Activated CD4-positive, alpha-beta memory T cell treated with anti-CD3 and anti-CD28 coated beads for 36 hours (primary cell): ENCODE results near the gene ONECUT3. TPM values are rescaled to one million over a fixed set of nuclear protein-coding genes. Genes with fewer than 3 reads are reported as not detected.
"Not testable (repeated sequence)": the region's sequence is repeated elsewhere in the genome, so short reads cannot be mapped to it uniquely, and the experiment has no call there.

Experiments
- CTCF ChIA-PET: fragments of 350-600 bp; sonication (Branson Sonifier 250); formaldehyde crosslinking; loops from one replicate; lab custom pipeline; 2021; ENCODE audit warnings: antibody characterized with exemption, inconsistent platforms; lab: Charles Lee
- POLR2A ChIA-PET: fragments of 350-600 bp; sonication (Branson Sonifier 250); formaldehyde crosslinking; loops from one replicate; lab custom pipeline; 2021; ENCODE audit warnings: antibody characterized with exemption; lab: Charles Lee
- DNase-seq: peaks from one replicate; pipeline ENCODE4 v3.0.0-alpha.2; 2020
- H3K27ac Mint-ChIP-seq: one replicate; pipeline ENCODE4 v1.8.0; 2021; ENCODE audit warnings: mixed read lengths
- H3K27me3 Mint-ChIP-seq: one replicate; pipeline ENCODE4 v1.8.0; 2021; ENCODE audit warnings: mixed read lengths
- H3K36me3 Mint-ChIP-seq: one replicate; pipeline ENCODE4 v1.8.0; 2021; ENCODE audit warnings: mixed read lengths
- H3K4me1 Mint-ChIP-seq: one replicate; pipeline ENCODE4 v1.8.0; 2021; ENCODE audit warnings: low read depth, mixed read lengths
- H3K4me3 Mint-ChIP-seq: one replicate; pipeline ENCODE4 v1.8.0; 2021; ENCODE audit warnings: mild to moderate bottlenecking, mixed read lengths
- H3K9me3 Mint-ChIP-seq: one replicate; pipeline ENCODE4 v1.8.0; 2021; ENCODE audit warnings: mixed read lengths
- intact Hi-C: fragments of 100-400 bp; cut with micrococcal nuclease; formaldehyde crosslinking; loops from one replicate; pipeline ENCODE4 v1.15.1; 2023
- total RNA-seq, 2 experiments: library from RNA; stranded (reverse); gene quantifications; one replicate each; pipeline ENCODE4 v1.2.3, GENCODE V29; 2021

The ONECUT3 gene
- total RNA-seq, 2 experiments from 2014 or later: not detected

GRCh38 chr19:1760786-1761527 is 7.7 kb downstream of the ONECUT3 start:
- POLR2A ChIA-PET, DNase-seq, H3K4me1 Mint-ChIP-seq, H3K4me3 Mint-ChIP-seq, H3K9me3 Mint-ChIP-seq, H3K36me3 Mint-ChIP-seq, H3K27ac Mint-ChIP-seq: not testable (repeated sequence)
- peaks cover 75% of the 10 kb centered on the region for H3K27me3 Mint-ChIP-seq
- intact Hi-C loops: loop anchor here (10.0 kb wide), 1 partner anchor 306 kb away; the partner anchor contains the start of gene APC2
- CTCF ChIA-PET: interaction anchor here (1.4 kb wide), 2 partner anchors 65 to 88 kb away, joined by 3 to 4 read pairs; no protein-coding TSS in a partner anchor

DNA sequence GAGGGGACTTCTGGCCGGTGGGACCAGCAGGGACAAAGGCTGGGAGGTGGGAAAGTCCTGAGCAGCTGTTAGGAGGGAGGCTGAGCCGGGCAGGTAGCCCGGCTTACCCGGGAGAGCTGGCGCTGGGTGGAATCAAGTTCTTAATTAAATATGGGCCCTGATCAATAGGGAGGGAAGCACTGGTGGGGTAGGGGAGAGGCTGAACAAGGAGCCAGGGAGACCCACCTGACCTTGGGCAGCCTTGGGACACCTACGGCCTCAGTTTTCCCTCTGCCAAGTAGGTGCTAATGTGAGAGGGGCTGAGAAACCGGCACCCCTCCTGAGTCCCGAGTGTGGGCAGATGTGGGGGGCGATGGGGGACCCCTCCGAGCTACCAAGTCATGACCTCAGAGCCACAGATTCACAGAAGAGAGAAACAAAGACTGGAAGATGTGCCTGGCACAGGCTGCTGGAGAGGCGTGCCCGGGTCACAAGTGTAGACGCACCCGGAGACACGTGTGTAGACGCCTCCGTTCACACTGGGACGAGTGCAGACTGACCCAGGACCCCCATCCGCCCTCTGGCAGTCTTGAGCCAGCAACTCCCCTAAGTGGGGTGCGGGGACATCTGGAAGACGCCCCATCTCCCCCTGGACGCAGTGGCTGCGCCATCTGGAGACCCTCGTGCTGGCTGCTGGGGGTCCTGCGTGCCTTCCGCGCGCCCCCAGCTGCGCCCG is 8.4 kb downstream of the ONECUT3 start:
- H3K36me3 Mint-ChIP-seq: no peaks in the 10 kb centered on the region
- peaks cover 2% of the 10 kb centered on the region for H3K4me1 Mint-ChIP-seq
- DNase-seq: no peak
- intact Hi-C loops: loop anchor here (10.0 kb wide), 1 partner anchor 307 kb away; the partner anchor contains the start of gene APC2
- no peak overlapping the region for H3K27ac Mint-ChIP-seq
- no peak overlapping the region for H3K4me3 Mint-ChIP-seq
- ChIA-PET CTCF (interaction anchor here (1.4 kb wide), 1 partner anchor 89 kb away, joined by 4 read pairs; no protein-coding TSS in a partner anchor), POLR2A (no interaction called here)
- H3K27me3 Mint-ChIP-seq: peaks cover 70% of the 10 kb centered on the region
- no peaks in the 10 kb centered on the region for H3K9me3 Mint-ChIP-seq

DNA sequence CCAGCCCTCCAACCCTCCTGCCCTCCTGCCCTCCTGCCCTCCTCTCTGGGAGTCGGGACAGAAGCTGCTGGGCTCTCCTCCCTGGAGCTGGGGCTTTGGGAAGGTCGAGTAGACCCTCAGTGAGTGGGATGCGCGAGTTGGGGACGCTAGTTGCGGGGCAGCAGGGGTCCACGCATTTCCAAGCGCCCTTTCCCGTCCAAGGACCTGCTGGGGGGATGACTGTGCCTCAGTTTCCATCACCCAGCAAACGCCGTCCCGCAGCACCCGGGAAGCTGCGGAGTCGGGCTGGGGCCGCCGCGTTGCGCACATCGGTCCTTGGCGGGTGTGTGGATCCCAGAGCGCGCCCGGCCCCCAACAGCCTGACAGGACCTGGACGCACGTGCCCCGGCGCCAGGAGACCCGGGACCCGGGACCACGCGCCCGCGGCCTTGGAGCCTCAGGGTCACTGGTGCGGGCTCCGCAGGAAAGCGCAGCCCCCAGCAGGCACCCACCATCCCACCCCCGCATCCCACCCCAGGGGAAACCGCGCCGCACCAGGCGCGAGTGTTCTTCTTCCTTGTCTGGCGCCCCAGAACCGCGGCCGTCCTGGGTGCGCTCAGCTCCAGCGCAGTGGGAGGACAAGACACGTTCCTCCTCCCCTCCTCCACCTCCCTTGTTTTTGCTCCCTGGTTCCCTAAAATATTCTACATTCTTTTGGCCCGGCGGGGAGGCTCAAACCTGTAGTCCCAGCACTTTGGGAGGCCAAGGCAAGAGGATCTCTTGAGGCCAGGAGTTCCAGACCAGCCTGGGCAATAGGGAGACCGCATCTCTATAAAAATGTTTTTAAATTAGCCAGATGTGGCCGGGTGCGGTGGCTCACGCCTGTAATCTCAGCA is 9.2 kb downstream of the ONECUT3 start:
- H3K4me1 Mint-ChIP-seq: no peaks in the 10 kb centered on the region
- H3K27ac Mint-ChIP-seq: no peak overlapping the region
- intact Hi-C loops: loop anchor here (10.0 kb wide), 1 partner anchor 308 kb away; the partner anchor contains the start of gene APC2
- no peaks in the 10 kb centered on the region for H3K36me3 Mint-ChIP-seq
- CTCF ChIA-PET: no interaction called here
- H3K27me3 Mint-ChIP-seq: peaks cover 66% of the 10 kb centered on the region
- DNase-seq: no peak
- H3K9me3 Mint-ChIP-seq: no peaks in the 10 kb centered on the region
- POLR2A ChIA-PET: no interaction called here
- no peak overlapping the region for H3K4me3 Mint-ChIP-seq

- no peaks in the 10 kb centered on the region for H3K9me3 Mint-ChIP-seq
- no peak for DNase-seq
- H3K4me1 Mint-ChIP-seq: no peaks in the 10 kb centered on the region
- H3K27me3 Mint-ChIP-seq: peaks cover 68% of the 10 kb centered on the region
- no peaks in the 10 kb centered on the region for H3K36me3 Mint-ChIP-seq
- intact Hi-C loops: loop anchor here (10.0 kb wide), 1 partner anchor 309 kb away; the partner anchor contains the start of gene APC2
- no peak overlapping the region for H3K27ac Mint-ChIP-seq
- H3K4me3 Mint-ChIP-seq: no peak overlapping the region
- CTCF ChIA-PET: interaction anchor here (0.8 kb wide), 1 partner anchor 91 kb away, joined by 3 read pairs; no protein-coding TSS in a partner anchor
- POLR2A ChIA-PET: no interaction called here
These were observed 10.6 kb downstream of the ONECUT3 start for GRCh38 chr19:1763648-1764639.

GRCh38 chr19:1764729-1765128 is 11.4 kb downstream of the ONECUT3 start:
- intact Hi-C loops: loop anchor here (5.0 to 10.0 kb wide), 2 partner anchors 217 to 310 kb away; partner anchors contain the start of gene APC2
- H3K27ac Mint-ChIP-seq: no peak overlapping the region
- CTCF ChIA-PET: interaction anchor here (0.8 to 3.8 kb wide), 3 partner anchors 61 to 93 kb away, joined by 3 to 42 read pairs (median 4); no protein-coding TSS in a partner anchor
- peaks cover 65% of the 10 kb centered on the region for H3K27me3 Mint-ChIP-seq
- no peaks in the 10 kb centered on the region for H3K9me3 Mint-ChIP-seq
- H3K4me3 Mint-ChIP-seq: no peak overlapping the region
- DNase-seq: no peak
- no peaks in the 10 kb centered on the region for H3K36me3 Mint-ChIP-seq
- no peaks in the 10 kb centered on the region for H3K4me1 Mint-ChIP-seq
- POLR2A ChIA-PET: no interaction called here

DNA sequence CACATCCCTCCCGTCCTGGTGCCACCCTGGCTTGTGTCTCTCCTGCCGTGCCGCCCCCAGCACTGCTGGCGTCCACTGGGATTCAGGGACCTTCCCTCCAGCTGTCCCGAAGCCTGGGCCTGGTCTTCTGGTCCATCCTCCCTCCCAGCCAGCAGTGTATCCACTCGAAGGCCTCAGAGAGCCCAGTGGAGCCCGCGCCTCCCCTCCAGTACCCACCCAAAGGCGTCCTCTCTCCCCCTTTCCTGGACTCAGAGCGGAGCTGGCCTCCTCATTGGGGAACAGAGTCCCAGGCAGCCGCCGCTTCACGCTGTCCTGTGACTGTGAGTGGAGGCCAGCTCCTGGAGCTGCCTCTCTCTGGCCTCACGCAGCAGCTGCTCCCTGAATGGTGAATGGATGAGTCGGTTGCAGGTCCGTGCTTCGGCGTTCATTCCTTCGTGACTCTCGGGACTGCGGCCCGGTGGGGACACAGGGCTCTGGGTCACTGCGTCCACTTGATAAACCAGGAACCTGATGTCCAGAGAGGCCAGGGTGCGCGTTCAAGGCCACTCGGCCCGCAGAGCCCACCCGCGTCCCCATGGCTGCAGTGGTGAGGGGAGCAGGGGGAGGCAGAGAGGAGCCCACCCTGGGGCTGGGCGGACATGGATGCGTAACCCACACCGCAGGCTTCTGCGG is 12.1 kb downstream of the ONECUT3 start:
- Mint-ChIP-seq H3K4me3 (no peak overlapping the region), H3K27me3 (peaks cover 67% of the 10 kb centered on the region), H3K27ac (no peak overlapping the region), H3K9me3 (peaks cover 3% of the 10 kb centered on the region), H3K36me3 (no peaks in the 10 kb centered on the region), H3K4me1 (no peaks in the 10 kb centered on the region)
- DNase-seq: no peak
- ChIA-PET POLR2A (no interaction called here), CTCF (interaction anchor here (1.0 to 3.8 kb wide), 5 partner anchors 29 to 220 kb away, joined by 3 to 42 read pairs (median 4); no protein-coding TSS in a partner anchor)
- intact Hi-C loops: loop anchor here (5.0 to 10.0 kb wide), 2 partner anchors 218 to 311 kb away; partner anchors contain the start of gene APC2

GRCh38 chr19:1765904-1766799 is 12.8 kb downstream of the ONECUT3 start:
- CTCF ChIA-PET: interaction anchor here (0.6 to 3.8 kb wide), 13 partner anchors 11 to 397 kb away, joined by 3 to 42 read pairs (median 3); no protein-coding TSS in a partner anchor
- no peaks in the 10 kb centered on the region for H3K4me1 Mint-ChIP-seq
- no peaks in the 10 kb centered on the region for H3K36me3 Mint-ChIP-seq
- no peak for DNase-seq
- H3K27me3 Mint-ChIP-seq: peaks cover 66% of the 10 kb centered on the region
- H3K27ac Mint-ChIP-seq: no peak overlapping the region
- POLR2A ChIA-PET: no interaction called here
- peaks cover 9% of the 10 kb centered on the region for H3K9me3 Mint-ChIP-seq
- no peak overlapping the region for H3K4me3 Mint-ChIP-seq
- intact Hi-C loops: loop anchor here (5.0 to 10.0 kb wide), 2 partner anchors 219 to 311 kb away; partner anchors contain the start of gene APC2

DNA sequence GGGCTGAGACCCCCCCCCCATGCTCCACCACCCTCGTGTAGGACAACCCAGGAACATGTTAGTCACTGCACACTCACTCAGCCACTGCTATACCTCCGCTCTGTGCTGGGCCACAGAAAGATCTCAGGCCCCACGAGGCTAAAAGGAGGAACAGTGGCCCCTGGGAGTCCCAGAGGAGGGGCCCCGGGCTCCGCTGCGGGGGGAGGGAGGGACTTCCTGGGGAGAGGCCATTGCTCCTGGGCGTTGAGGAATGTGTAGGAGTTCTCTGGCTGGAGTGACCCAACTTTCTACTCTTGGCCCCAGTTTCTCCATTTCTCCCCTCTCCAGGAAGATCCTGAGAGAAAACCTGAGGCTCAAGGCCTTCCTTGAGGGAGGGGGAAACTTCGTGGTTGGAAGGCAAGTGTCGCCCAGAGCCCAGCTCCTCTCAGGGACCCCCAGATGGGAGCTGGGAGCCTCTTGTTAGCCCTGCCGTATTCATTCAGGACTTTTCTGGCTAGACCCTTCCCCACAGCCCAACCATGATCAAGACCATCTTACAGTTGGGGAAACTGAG is 13.6 kb downstream of the ONECUT3 start:
- H3K9me3 Mint-ChIP-seq: peaks cover 14% of the 10 kb centered on the region
- intact Hi-C loops: loop anchor here (1.0 to 10.0 kb wide), 3 partner anchors 95 to 312 kb away; partner anchors contain the start of gene APC2
- no peak for DNase-seq
- H3K4me1 Mint-ChIP-seq: no peaks in the 10 kb centered on the region
- no peak overlapping the region for H3K27ac Mint-ChIP-seq
- peaks cover 64% of the 10 kb centered on the region for H3K27me3 Mint-ChIP-seq
- no peaks in the 10 kb centered on the region for H3K36me3 Mint-ChIP-seq
- no peak overlapping the region for H3K4me3 Mint-ChIP-seq
- CTCF ChIA-PET: interaction anchor here (0.6 to 3.8 kb wide), 11 partner anchors 12 to 398 kb away, joined by 3 to 42 read pairs (median 3); no protein-coding TSS in a partner anchor
- POLR2A ChIA-PET: no interaction called here

GRCh38 chr19:1767464-1767933 is 14.2 kb downstream of the ONECUT3 start:
- no peak overlapping the region for H3K4me3 Mint-ChIP-seq
- H3K36me3 Mint-ChIP-seq: peaks cover 2% of the 10 kb centered on the region
- no peaks in the 10 kb centered on the region for H3K4me1 Mint-ChIP-seq
- H3K27ac Mint-ChIP-seq: no peak overlapping the region
- ChIA-PET POLR2A (no interaction called here), CTCF (interaction anchor here (0.6 to 3.8 kb wide), 9 partner anchors 21 to 263 kb away, joined by 3 to 42 read pairs (median 4); no protein-coding TSS in a partner anchor)
- intact Hi-C loops: loop anchor here (1.0 to 10.0 kb wide), 3 partner anchors 95 to 313 kb away; partner anchors contain the start of gene APC2
- H3K27me3 Mint-ChIP-seq: peaks cover 66% of the 10 kb centered on the region
- DNase-seq: peak; percentile 68
- H3K9me3 Mint-ChIP-seq: peaks cover 16% of the 10 kb centered on the region
